Limb (tissue), 2 donors: ENCODE results near the gene ANO2.

ENCODE experiments used
- DNase-seq, 2 donors: peaks; one replicate each; pipeline ENCODE4 v3.0.0-alpha.2; 2016; ENCODE audit errors: extremely low spot score in 2 of 2

ANO2 gene

GRCh38 chr12:5584412-5585175, 360.5 kb downstream of the ANO2 start:
- no peak for DNase-seq

DNA sequence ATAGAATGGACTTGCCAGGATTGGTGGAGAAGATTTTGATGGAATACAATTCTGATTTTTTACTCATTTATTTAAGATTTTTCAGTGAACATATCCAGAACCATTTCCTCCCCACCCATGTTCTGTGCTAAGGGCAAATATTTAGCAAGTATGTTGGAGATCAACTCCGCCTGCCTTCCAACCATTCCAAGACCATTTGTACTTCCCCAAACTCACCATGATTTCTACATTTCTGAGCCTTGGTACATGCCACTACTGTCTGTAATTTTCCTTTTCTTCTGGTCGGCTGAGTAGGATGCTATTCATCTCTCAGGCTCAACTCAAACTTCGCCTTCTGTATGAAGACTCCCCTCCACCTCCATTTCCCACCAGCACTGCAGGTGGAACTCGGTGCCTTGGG, 362.5 kb downstream of the ANO2 start:
- DNase-seq = no peak

DNA sequence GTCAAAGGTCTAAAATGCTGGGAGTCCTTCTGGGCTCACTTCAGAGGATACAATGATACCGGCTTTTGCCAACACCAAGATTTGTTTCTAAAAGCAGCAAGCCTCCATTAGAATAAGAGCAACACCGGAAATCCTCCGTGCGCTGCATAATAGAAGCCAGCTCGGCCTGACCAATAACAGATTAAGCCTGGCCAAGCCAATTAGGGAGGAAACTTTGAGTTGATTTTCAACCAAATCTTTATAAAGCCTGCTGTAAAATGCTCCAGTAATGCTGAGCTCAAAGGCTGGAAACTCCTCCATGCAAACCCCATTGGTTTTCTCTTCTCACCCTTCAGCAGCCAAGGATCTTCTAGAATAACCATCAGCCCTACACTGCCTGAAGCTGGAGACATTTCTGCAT, 363.0 kb downstream of the ANO2 start:
- DNase-seq = peak in 1 of 2 donors; percentile 22

DNA sequence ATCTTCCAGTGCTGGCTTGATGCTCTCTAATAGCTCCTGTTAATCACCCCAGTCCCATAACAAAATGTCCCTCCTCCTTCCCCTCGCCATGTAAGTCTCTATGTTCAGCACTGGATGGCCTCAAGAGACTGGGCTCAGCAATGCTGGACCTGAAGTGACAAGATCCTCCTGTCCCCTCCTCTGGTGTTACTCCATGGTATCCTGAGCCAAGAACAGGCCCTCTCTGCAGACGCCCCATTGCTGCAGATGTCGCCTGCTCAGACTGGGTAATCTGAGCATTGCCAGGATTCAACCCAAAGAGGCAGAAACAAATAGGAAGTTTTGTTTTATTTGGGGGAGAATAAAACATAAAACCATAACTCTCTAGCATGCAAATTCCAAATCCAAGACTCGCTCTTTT, 363.4 kb downstream of the ANO2 start:
- no peak for DNase-seq

- peak; percentile 40 to 45 for DNase-seq
Observed at GRCh38 chr12:5581019-5581418, 364.0 kb downstream of the ANO2 start.

- DNase-seq = no peak
Observed at GRCh38 chr12:5578775-5579174, 366.3 kb downstream of the ANO2 start.

- no peak for DNase-seq
Observed at GRCh38 chr12:5577741-5578140, 367.3 kb downstream of the ANO2 start.

GRCh38 chr12:5577211-5577612, 367.8 kb downstream of the ANO2 start:
- DNase-seq = no peak

DNA sequence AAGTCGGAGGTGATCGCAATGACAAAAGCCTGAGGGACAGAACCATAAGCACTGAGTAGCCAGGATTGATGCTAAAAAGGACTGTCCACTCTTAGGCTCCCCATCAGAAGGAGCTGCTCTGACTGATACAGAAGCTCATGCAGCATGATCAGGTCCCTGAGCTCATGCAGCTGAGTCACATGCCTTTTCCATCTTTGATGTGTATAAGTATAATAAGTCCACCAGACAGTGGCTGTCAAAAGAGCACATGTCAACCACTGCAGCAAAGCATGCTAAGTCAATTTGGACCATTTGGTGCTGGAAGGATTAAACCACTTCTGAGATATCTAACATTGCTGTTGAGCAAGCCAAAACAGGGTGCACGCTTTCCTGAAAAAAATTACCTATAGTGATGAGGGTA, 369.1 kb downstream of the ANO2 start:
- no peak for DNase-seq

DNA sequence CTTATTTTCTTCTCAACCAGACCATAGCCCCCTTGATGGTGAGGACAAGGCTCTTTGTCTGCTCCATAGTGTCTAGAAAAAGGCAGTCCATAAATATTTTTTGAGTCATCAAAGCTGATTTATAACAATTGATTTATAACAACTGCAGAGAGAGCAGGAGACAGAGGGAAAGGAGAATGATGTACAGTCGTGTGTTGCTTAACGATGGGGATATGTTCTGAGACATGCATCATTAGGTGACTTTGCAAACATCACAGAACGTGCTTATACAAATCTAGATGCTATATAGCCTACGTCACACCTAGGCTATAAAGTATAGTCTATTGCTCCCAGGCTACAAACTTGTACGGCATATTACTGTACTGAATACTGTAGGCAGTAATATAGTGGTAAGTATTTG, 369.8 kb downstream of the ANO2 start:
- no peak for DNase-seq

DNA sequence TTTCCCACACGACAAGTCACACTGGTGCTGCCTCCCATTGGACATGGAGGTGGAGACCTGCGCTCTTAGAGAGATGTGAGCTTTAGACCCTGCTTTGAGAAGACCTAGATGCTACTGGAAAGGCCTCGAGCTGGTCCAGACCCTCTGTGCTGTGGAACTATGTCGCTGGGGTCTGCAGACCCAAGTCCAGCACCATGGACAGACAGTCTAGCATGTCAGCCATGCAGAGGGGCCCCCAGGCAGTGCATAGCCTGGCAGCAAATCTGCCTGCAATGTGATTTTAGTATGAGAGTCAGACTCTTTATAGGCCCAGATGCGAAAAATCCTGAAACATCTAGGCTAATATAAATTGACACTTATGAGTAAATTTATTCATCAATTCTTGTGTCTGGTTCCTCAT, 371.7 kb downstream of the ANO2 start:
- DNase-seq = no peak

DNA sequence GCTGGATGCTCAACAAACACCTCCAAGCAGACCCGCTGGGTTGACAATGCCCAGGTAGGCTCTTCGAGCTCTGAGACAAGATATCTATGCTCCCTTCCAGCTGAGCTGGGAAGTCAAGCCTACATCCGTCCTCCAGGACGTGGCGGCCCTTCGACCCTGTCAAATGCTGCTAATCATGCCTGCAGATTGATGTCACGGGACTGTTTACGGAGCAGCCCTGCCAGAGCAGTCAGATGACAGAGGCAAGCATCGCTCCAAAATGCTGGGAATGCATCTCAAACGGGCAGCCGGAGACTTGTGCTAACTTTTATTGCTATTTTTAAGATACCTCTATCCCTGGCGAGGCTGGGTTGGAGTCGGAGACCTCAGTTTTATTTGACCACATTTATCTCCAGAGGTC, 373.9 kb downstream of the ANO2 start:
- no peak for DNase-seq

DNA sequence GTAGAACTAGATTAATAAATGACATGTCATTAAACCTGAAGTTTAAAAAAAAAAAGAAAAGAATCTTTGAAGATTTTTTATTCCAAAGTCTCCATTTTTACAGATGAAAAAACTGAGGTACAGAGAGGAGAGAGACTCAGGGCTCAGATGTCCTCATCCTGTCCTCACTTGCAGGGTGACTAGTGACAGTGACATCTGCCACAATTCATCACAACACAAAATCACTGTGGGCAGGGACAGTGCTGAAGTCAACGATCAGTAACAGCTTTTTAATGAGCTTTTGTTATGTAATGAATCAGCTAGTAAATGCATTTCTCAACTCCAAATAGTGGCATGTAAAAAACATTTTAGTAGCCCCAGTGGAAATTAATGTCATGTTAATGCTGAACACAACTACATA, 374.6 kb downstream of the ANO2 start:
- DNase-seq = no peak

DNA sequence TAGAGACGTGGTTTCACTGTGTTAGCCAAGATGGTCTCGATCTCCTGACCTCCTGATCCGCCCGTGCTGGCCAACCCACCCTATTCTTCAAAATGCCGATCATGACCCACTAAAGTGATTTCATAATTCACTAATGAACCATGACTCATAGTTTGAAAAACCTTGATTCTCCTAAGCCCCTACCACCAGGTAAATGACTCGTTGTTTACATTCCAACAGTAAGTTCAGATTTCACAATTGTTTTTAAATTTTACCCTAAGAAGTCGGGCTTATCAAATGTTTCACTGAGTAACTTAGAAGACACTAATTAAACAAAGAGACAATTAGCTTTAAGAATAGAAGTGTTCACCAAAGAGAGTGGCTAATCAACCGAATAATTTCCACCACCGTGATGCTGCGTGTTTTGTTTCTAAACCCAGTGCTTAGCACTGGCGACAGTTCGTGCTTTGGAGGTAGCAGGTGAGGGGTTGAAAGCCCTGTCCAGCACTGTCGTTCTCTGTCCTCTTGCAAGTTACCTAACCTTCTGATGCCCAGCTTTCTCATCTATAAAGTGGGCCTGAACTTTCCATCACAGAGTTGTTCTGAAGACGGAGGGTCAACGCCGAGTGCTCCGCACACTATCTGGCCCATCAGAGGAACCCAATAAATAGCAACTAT, 376.6 kb downstream of the ANO2 start:
- no peak for DNase-seq

DNA sequence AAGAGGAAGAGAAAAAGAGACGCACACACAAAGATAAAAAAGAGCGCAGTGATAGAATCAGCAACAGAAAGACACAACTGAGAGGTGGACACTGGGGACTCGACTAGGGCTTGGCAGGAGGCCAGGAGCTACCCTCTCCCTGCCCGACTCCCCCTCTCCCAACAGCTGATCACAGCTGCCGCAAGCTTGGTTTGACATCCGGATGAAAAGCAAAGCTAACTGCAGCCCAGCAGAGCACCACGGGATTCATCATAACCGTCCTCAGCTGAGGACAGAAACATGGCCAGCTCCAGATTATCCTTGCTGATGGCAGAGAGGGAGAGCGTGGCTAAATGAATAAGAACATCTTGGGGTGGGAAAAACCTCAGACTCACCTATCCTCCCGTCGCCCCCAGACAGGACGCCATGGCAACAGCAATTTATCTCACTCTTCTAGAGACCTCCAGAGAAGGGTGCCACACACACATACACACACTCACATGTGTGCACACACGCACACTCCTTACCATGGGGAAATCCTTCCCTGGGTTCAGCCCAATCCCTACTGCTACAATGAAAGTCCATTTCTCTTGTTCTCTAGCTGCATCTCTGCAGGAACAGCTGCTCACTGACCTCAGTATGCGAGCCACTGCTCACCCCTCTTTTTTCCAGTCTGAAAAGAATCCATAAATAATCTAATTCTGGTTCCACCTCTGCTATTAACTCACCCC, 377.9 kb downstream of the ANO2 start:
- DNase-seq = peak; percentile 78 to 83

DNA sequence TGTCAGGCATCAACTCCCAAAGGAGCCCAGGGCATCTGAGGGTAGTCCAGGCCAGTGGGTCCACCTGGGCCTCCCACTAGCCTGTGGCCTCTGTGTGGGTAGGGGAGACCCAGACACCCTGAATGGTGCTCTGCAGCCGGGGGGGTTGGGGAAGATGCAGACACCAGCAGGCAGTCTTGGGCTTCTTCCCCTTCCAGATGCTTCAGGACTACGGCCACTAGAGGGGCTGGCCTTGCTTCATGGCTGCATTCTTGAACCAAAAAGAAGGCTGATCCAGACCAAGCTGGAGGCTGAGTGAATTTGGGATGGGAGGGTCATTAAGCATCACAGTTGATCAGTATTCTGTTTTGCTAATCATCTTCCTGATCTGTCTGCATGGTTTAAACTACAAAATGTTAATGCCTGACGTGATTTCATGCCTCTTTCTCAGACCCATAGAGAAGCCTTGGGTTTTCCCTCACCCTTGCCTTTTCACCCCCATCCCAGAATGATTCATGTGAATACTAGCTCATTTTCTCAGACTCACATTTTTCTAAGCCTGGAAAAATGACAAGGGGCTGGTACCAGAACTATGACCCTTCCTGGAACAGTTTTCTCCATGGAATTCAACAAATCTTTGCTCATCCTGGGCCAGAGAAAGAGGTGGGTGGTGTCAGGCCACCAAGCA, 379.0 kb downstream of the ANO2 start:
- no peak for DNase-seq

- DNase-seq = no peak
Observed at GRCh38 chr12:5562581-5562980, 382.5 kb downstream of the ANO2 start.

- DNase-seq = no peak
Observed at GRCh38 chr12:5561846-5562245, 383.2 kb downstream of the ANO2 start.

- DNase-seq = no peak
Observed at GRCh38 chr12:5561057-5561456, 384.0 kb downstream of the ANO2 start.

DNA sequence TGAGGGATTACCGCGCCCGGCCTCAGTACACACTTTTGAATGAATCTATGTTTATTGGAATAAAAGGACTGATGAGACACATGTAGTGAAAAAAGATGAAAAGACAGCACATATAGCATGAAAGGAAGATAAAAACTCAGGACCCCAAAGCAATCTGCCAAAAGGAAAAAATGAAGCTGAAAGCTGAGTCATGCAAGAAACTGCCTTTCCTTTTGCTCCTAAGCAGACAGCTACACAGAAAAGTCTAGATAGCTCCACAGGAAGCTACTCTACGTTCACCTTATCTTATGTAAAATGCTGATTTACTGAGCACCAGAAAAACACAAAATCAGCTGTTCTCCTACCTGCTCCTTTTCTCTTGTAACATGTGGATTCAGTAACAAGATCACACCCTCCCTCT, 384.8 kb downstream of the ANO2 start:
- DNase-seq = no peak

DNA sequence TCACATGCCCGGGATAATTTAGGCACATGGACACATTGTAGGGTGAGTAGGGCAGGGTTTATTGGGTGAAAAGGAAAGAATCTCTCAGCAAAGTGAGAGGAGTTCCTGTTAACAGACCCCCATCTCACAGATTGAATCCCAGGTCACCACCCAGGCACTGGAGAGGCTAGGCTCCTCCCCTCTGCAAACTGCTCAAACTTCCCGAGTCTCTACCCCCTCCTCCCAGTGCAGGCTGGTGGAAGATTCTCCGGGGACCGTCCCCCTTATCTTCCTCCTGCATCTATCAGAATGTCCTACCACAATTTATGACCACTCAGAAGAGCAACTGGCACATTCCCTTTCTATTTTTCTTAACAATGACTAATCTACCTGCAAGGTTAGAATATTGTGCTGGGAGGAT, 387.2 kb downstream of the ANO2 start:
- no peak for DNase-seq
